Tibial nerve (tissue), 3 donors: ENCODE measurements around the gene TRABD2A.

Experiments
- EP300 ChIP-seq, 2 donors: sonication (generic); formaldehyde crosslinking; IDR thresholded peaks; one replicate each; pipeline ENCODE4 v1.6.1; 2017; ENCODE audit warnings: antibody characterized with exemption in 2 of 2, mild to moderate bottlenecking in 1 of 2
- POLR2A ChIP-seq, 2 donors: fragments of 450-650 bp; IDR thresholded peaks; one replicate each; pipeline ENCODE4 v1.6.1; 2017; ENCODE audit warnings: antibody characterized with exemption in 2 of 2, mild to moderate bottlenecking in 2 of 2, moderate library complexity in 2 of 2

DNA sequence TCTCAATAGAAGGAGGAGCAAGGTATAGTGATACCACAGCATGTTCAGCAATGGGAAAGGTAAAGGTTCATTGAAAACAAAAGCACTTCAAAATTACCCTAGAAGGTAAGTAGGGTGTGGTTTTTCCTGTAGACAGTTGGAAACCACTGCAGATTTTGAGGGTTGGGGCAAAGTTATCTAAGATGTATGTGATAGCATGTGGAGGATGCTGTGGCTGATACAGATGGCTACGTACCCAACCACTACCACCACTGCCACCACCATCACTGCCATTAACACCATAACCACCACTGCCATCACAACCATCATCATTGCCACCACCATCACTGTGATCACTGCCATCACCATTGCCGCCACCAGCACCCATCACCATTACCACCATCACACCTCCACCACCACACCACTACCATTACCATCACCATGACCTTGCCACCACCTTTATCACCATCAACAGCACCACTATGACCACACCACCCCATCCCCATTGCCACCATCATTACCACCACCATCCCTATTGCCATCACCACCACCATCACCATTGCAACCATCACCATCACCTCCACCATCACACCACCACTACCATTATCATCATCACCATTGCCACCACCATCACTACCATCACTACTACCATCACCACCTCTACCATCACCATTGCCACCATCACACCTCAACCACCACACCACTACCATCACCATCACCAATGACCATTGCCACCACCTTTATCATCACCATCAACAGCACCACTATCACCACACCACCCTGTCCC is 28.2 kb upstream of the TRABD2A start:
- TF ChIP-seq POLR2A (IDR thresholded peaks at IDR 0.05) (no peak), EP300 (IDR thresholded peaks at IDR 0.05) (no peak)
